Stimulated activated CD8-positive, alpha-beta memory T cell treated with anti-CD3 and anti-CD28 coated beads, Interleukin-2, amount 100 ng/mL, for 48 hours (primary cell): ENCODE data around the gene WDR86.

ENCODE experiments used
- DNase-seq, 2 donors: peaks; one replicate each; pipeline ENCODE4 v3.0.0-alpha.2; 2020; ENCODE audit warnings: low read depth in 2 of 2

WDR86 gene

DNA sequence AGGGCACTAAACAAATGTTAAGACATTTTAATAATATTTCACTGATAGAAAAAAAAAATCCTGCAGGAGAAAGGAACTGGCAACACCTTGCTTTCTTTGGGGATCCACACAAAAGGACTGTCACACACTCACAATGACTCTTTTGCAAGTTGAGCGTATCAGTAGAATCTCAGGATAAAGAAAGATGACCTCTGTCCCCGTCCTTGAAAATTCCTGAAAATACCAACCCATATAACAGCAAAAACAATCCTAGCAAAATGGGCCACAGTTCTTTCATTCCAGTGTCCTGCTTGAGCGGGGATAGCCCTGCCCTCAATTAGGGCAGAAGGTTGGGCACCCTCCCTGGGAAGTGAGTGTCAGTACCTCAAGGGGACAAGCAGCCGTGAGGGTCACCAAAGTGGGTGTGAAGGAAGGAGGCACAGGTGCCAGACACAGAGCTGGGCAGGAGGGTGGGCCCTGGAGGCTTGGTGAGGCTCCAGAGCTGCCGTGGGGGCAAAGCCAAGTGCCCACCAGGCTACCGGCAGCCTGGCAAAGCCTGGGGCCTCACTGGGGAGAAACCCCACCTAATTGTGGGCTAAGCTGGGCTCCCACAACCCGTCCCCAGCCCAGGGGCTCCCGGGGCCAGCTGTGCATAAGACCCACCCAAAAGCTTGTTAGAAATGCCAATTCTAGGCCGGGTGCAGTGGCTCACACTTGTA is 2.8 kb downstream of the WDR86 start:
- DNase-seq: no peak

DNA sequence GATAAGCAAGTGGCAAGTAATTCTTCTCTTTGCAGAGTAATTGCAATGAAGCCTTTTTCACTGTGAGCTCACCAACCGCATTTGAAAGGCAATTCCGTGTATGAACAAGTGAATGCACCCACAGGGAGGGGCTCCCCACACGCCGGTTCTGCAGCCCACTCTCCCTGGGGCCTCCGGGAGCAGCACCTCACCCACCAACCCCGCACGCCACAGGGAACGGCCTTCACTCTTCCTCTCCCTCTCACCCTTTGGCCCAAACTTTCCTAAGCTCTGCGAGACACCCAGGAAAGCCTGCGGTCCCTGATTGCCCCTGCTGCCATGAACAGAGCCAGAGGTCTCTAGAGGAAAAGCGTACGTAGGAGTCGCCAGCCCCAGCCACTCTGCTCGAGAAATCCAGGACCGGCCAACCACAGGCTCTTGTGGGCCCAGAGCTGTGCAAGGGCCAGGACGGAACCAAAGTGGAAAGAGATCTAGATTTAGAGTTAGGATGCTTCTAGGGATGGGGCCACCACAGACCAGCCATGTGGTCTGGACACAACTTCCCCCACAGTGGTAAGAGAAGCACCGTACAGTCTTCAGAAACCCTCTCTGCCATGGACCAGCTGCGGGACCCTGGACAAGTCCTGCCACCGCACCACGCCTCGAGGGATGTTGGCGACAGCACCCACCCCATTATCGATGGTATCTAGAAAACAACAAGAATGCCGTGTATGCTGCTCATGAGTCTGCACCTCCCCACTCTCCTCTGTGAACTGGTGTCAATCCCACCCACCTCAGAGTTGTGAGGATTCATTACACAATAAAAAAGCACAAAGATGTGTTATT is 3.6 kb downstream of the WDR86 start:
- DNase-seq: no peak

DNA sequence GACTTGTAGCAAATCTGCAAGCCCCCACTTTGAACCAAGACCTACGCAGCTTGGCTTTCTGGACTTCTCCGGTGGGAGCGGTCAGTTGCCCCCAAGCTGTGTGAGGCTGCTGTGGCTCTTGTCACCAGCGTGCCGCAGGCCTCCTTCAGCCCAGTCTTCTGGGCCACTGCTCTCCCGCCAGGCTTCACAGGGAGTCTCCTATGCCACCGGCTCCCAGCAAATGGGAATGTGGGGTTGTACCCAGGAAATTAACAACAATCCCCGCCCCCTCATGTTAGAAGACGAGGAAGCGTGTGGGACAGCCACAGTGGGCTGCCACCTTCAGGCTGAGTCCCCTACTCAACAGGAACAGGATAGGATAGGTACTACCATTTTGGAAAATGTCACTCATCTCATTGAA is 4.2 kb downstream of the WDR86 start:
- DNase-seq: no peak

DNA sequence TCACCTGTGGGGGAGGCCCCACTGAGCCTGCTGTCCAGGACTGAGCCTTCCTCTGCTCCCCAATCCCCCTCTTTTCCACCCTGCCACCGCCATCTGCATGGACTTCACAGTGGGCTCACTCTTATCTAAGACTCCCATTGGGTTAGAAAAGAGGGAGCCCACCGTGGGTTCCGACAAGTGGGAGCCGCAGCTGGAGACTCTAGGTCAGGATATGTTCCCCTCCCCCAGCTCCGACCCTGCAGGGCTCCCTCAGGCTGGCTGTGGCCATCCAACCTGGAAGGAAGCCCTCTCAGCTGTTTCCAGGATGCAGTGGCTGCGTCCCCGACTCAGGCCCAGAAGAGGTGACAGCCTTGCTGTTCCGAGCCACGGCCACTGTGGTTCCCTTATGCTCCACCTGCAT is 4.8 kb downstream of the WDR86 start:
- no peak for DNase-seq

DNA sequence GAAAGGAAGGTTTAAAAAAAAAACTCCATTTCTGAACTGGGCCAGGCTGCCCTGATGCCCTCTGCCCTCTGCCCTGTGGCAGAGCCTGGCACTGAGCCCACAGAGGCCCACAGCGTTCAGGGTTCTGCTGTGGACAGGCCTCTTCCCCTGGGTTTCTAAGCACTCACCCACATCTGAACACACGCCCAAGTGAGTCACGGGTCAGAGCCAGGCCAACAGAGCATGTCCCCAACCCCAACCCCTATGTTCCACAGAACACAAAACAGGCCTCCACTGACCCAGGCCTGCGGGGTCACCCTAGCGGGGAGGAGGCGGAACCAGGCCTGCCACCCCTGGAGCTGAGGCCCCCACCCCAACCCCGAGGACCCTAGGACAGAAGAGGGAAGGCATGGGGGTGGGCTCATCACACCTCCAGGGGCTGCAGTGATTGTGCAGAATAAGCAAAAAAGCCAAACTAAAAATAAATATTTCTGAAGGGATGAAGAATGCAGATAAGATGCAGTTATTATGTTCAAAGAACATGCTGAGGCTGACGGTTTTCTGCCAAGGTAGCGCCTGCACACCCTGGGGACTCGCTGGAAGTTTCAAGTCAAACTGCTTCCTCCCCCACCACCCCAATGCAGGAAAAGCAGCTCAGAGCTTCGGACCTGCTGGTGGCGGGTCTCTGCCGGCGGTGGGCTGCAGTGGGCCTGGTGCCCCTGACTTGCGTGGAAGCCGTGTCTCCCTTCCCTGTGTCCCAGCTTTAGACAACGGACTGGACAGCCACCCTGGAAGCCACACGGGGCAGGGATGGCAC is 5.4 kb downstream of the WDR86 start:
- no peak for DNase-seq

DNA sequence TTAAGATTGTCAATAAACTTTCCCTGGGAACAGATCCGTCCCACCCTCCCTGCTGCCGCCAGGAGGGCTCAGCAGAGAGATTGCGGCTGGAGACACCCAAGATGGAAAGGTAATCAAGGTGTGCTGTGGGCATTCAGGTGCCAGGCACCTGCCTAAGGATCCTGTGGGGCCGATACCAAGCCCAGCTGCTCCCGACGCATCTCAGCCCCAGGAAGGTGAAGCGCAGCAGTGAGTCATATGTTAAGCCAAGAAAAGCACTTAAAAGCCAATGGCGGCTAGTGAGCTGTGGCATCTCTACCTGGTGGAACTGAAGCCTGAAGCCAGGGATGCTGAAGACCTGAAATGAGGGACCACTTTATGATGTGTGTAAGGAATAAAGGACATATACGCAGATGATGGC is 6.1 kb downstream of the WDR86 start:
- no peak for DNase-seq

DNA sequence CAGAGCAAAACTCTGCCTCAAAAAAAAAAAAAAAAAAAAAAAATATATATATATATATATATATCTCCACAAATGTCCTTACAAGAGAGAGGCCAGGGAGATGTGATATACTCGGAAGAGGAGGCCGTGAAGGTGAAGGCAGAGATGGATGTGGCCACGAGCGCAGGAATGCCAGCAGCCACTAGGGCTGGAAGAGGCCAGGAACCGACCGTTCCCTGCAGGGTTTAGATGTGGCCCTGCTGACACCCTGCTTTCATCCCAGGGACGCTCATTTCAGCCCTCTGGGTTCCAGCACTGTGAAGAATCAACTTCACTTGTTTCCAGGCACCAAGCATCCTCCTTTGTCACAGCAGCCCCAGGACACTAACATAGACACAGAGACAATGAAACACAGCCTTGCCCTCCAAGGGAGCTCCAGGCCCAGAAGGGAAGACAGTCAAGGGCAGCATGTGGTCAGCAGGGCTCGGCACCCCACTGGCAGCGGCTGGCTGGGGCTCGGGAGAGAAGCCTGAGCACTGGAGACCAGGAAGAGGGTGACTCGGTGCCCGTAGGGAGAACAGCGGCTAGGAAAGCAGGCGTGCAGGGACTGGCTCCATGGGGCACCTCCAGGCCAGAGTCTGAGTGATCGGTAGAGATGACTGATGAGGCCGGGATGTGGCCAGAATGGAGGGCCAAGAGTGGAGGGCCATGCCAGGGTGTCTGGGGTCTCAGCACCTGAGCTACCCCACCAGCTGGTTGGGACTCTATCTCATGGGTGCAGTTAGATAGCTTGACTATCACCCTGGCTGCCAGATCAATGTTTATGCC is 7.6 kb downstream of the WDR86 start:
- no peak for DNase-seq

DNA sequence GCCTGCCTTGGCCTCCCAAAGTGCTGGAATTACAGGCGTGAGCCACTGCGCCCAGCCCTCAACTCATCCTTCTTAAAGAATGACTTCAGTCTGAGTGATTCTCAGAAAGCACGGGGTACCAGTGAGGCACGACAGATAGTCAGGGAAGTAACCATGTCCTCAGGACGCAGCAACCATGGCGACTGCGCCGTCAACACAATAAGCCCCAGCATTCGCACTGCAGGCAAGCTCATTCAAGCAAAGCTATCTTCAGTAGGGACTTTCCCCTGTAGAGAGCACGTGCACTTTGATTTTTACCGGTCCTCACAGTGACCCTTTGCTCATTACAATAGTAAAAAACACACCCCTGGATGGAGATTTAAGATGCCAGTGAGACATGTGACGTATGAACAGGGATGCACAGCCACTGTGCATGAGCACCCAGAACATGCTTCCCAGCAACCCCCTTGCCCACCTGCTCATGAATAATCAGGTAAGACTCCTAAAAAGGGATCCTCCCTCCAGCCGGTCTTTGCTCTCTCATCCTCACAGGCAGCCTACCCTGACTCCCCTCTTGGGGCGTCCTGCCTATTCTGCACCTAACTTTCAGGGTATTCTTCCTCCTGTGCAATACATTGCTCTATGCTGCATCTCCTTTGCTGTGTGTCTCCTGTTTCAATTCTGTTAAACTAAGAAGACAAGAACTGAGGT is 9.1 kb downstream of the WDR86 start:
- DNase-seq: no peak

DNA sequence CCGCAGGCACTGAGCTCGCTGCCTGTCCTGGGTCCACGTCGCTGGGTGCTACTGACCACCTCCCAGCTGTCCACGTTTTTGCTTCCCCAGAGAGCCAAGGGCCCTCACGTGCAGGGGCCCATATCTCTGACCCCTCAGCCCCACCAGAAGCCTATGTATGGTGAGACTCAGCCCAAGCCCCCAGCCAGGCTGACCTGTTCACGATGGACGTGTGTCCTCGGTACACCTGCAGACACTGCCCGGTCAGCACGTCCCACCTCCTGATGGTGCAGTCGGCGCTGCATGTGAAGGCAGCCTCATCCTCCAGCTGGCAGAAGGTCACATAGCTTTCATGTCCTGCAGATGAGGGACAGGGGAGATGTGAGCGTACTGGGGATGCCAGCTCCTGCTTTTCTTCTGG is 9.9 kb downstream of the WDR86 start:
- no peak for DNase-seq

DNA sequence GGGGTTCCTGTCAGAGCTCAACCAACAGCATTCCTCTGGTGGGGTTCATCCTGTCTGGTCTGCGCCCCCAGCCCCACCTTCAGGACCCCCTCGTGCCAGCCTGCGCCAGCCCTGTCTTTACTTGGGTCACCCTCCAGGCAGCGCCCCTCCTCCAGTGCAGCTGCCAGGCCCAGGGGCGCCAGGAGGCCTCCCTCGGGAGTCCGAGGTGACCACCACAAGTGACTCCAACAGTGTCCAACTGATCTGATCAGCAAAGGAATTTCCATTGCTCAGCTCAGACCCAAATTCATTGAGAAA is 10.6 kb downstream of the WDR86 start:
- no peak for DNase-seq

DNA sequence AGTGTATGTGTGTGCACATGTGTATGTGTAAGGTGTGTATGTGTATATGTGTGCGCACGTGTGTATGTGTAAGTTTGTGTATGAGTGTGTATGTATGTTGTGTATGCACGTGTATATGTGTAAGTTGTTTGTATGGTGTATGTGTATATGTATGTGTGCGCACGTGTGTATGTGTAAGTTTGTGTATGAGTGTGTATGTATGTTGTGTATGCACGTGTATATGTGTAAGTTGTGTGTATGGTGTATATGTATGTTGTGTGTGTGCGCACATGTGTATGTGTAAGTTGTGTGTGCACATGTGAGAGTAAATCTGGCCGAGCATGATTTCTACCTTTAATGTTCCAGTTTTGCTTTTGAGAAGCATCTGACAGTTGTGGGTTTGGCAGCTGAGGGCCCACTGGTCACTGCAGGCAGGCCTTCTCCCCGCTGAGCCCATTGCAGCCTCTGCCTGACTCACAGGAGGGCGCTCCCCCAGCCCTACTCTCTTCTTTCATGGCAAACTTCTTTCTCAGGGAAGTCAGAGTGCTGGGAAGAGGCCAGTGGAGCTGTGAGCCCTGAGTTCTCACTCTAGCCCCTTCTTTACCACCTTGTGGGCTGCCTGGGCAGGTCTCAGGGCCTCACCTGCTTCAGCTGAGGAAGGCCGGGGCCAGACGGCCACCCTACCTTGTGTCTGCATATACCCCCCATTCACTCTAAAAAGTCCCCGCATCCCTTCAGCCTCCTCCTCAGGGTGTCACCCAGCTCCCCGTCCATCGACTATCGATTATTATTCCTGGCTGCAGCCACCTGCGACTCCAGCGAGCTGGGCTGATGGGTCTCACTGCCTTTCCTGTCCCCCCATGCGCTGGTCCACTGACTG is 11.2 kb downstream of the WDR86 start:
- no peak for DNase-seq

DNA sequence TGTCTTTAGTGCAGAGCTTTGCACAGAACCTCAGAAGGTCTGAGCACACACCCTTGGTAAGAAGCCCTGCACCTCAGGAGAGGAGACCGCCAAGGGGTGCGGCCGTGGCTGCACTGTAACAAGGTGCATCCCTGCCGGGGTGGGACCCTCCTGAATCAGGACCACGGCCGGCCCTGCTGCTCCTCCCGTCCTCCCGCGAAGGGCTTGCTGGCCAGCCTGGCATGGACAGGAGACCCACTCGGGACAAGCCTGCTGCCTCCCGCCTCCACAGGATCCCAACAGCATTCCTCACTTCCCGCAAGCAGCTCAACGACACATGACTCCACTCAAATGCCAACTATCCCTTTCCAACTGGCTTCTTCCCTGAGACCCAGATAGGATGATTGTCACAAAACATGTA is 12.8 kb downstream of the WDR86 start:
- DNase-seq: no peak

DNA sequence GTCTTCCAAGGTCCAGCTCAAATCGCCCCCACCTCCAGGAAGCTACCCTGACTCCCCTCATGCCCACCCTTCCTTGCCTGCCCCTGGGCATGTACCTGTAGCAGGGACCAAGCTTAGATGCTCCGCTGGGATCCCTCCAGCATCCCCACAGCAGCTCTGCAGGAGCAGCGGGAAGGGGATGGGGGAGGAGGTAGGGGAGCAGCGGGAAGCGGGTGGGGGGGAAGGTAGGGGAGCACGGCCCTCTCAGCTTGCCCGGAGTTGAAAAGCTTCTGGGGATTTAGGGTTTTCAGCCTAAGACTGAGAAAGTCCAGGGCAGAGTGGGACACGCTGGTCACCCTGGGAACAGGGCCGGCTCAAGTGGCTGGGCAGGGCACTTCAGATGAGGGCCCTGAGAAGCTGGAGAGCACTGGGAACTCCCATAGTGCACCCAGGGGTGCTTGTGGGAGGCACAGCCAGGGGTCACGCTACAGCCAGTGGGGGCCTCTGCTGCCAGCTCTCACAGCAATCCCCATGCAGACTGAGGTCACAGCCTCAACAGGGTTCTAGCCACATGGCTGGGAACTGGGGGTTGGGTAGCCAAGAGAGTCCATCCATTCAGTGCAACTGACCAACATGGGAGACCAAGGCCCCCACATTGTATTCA is 13.4 kb downstream of the WDR86 start:
- DNase-seq: no peak

DNA sequence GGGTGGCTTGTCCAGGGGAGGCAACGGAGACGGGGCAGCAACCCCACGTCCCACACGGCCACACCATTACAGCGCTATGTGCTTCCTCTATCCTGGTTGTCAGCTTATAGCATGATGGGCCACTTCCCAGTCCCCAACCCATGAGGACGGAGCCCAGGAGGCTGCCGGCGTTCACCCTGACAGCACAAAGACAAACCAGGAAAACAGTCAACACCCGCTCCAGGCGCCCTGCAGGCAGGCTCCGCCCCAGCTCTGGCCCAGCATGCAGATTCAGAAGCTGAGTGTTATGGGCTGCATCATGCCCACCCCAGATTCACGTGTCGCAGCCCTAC is 14.8 kb downstream of the WDR86 start:
- no peak for DNase-seq

DNA sequence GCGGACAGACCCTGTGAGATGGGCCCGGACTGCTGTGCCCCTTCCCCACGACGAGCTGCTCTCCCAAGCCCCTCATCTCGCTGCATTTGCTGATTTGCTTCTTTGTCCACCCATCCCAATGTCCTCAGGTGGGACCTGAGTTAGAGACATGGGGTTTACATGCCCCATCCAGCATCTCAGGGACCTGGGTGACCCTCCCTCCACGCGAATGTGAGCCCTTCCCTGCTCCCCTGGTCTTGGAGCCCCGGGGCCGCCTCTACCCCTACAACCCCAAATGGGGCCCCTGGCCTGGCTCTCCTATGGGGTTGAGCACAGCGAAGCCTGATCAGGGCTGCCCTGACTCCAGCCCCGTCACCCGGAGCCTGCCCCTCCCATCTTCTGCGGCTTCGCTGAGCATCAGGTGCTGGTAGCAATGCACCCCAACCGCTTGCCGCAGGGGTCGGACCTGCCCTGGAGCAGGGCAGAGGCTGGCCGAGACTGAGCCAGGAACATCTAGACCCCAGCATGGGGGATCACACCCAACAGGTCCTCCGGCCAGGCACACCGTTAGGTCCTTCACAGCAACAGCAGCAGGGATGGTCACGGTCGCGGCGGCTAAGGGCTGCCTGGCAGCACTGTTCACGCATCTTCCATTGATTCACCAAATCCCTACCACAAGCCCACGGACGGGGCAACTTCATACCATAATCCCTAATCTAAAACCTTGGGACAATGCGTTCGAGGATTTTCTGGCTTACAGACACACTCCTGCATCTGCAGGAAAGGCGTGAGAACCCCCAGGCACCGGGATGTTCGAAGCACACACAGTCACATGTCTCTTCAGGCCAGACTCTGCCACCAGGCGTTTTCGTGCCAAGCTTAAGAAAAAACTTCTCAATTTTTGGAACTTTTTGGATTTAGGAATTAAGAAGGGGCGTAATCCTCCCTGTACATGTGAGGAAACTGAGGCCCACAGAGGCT is 15.5 kb downstream of the WDR86 start:
- no peak for DNase-seq

DNA sequence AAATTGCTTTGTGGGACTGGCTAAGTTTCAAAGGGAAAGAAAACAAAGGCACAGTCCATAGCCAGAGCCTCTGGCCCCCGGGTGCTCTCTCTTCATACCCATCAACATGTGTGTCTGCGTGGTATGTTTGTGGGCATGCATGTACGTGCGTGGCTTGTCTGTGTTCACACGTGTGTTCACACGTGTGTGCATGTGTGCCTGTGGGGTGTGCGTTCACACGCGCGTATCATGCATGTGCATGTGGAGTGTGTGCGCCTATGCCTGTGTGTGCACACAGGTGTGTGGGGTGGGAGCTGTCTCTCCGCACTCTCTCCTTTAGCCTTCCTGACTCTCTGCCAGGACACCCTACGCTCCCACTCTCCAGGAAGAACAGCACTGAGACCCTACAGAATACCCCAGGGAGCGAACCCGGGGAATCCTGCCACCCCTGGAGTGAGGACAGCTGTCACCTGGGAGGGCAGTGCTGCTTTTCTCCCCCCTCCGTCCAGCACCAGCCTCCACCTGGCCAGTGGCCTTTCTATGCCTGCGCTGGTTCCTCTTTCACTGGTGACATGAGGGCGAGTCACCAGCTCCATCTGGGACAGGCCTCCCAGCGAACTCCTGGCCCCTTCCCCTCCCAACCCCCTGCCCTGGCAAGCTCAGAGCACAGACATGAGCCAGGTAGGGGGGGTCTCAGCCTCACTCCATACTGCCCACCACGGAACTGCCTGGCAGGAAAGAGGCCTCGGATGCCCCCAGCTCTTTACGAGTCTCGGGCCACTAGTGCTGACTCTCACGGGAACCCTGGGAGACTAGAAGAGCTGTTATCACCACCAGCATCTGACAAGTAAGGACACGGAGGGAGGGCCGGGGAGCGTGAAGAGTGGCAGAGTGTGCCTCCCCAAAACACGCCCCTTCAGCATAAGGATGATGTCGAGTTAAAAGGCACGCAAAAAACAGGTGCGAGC is 16.5 kb downstream of the WDR86 start:
- no peak for DNase-seq

DNA sequence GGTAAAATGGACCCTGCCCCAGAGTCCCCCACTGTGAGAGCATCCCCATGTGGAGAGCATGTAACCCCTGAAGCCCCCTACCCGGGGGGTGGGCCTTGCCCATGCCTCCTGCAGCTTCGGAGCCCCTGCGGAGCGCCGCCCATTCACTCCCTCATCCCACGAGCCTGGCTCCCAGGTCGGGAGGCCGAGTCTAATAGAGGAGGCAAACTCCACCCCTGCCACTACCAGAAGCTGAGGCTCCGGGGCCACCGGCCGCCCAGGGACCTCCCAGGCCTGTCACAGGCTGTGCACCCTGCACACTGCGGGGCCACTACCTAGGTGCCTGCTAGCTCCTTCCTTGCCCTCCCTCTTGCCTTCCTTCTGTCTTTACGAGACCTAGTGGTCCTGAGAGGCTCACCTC is 17.4 kb downstream of the WDR86 start:
- no peak for DNase-seq

DNA sequence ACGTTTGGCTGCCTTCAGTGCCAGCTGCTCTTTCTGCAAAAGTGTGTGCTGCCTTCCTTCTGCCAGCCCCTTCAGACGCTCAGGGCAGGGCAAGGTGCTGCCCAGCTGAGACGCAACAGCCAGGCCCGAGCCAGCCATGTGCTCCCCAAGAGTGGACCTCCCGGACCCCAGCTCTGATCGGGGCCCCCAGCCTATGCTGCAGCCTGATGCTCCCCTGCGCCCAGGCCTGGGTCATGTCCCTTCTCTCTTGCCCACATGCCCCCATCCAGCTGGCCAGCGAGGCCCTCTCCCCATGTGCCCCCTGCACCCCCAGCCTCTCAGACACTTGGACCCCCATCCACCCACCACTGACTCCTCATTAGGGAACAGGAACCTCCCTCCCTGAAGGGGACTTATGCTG is 17.8 kb downstream of the WDR86 start:
- DNase-seq: no peak
